Esophagus squamous epithelium (tissue), 4 donors: ENCODE results near the gene PDZD7.

Source experiments
- POLR2A ChIP-seq, 4 donors: fragments of 450-650 bp; IDR thresholded peaks; one replicate each; pipeline ENCODE4 v1.6.1; 2017; ENCODE audit warnings: antibody characterized with exemption in 4 of 4, mild to moderate bottlenecking in 4 of 4, moderate library complexity in 3 of 4
- TF ChIP-seq, protein P1 (sequence below), 6 experiments: fragments of 450-650 bp in 4 of 6; fragments of 200-600 bp in 2 of 6; sonication (generic) in 2 of 6; IDR thresholded peaks; one replicate each; pipeline ENCODE4 v1.5.1; 2016 to 2019; ENCODE audit warnings: antibody characterized with exemption in 6 of 6, mild to moderate bottlenecking in 4 of 6, moderate library complexity in 4 of 6

DNA sequence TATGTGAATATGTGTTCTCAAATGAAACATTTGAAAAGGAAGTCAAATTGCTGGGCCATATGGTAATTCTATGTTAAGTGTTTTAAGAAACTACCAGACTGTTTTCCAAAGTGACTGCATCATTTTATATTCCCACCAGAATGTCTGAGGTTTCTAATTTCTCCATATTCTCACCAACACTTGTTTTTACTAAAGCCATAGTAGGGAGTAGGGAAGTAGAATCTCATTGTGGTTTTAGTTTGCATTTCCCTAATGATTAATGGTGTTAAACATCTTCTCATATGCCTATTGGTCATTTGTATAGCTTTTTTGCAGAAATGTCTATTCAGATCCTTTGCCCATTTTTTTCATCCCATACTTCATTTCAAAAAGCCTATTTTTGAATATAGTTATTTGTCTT is 70.7 kb downstream of the PDZD7 start:
- TF ChIP-seq, protein P1, sequence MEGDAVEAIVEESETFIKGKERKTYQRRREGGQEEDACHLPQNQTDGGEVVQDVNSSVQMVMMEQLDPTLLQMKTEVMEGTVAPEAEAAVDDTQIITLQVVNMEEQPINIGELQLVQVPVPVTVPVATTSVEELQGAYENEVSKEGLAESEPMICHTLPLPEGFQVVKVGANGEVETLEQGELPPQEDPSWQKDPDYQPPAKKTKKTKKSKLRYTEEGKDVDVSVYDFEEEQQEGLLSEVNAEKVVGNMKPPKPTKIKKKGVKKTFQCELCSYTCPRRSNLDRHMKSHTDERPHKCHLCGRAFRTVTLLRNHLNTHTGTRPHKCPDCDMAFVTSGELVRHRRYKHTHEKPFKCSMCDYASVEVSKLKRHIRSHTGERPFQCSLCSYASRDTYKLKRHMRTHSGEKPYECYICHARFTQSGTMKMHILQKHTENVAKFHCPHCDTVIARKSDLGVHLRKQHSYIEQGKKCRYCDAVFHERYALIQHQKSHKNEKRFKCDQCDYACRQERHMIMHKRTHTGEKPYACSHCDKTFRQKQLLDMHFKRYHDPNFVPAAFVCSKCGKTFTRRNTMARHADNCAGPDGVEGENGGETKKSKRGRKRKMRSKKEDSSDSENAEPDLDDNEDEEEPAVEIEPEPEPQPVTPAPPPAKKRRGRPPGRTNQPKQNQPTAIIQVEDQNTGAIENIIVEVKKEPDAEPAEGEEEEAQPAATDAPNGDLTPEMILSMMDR (IDR thresholded peaks at IDR 0.05), result no peak
- TF ChIP-seq POLR2A (IDR thresholded peaks at IDR 0.05), result no peak
